HCT116 (cell line): ENCODE measurements around the gene FAM180A. TPM values are rescaled to one million over a fixed set of nuclear protein-coding genes. Genes with fewer than 3 reads are reported as not detected.

Experiments
- ATAC-seq: fragments of 200-7000 bp; cut with Tn5 transposase; 2 replicates; pipeline ENCODE4 v1.9.1; 2020; ENCODE audit warnings: mild to moderate bottlenecking, moderate library complexity
- BruUV-seq: library from RNA; stranded (reverse); fragments of 400-500 nt; replicated peaks from 2 replicates; lab custom pipeline; 2021; lab: Mats Ljungman, UMichigan
- CTCF ChIA-PET: fragments of 300-600 bp; sonication (Branson Sonifier 250); formaldehyde crosslinking; loops from one replicate; lab custom pipeline; 2021; ENCODE audit warnings: antibody characterized with exemption; lab: Charles Lee
- POLR2A ChIA-PET: fragments of 300-600, 350-600 bp; sonication (Branson Sonifier 250); formaldehyde crosslinking; loops from one replicate; lab custom pipeline; 2021; ENCODE audit warnings: antibody characterized with exemption; lab: Charles Lee
- RAD21 ChIA-PET, 2 experiments: fragments of 300-600 bp; sonication (Branson Sonifier 250); formaldehyde crosslinking; loops; one replicate each; lab custom pipeline; 2023; ENCODE audit warnings: low total read pairs in 2 of 2; ENCODE audit not compliant: uncharacterized antibody in 2 of 2, unreplicated experiment in 2 of 2, low non-redundant PET in 1 of 2; lab: Charles Lee
- DNase-seq: peaks from one replicate; pipeline ENCODE4 v3.0.0-alpha.2; 2010; ENCODE audit warnings: low read depth, low spot score
- H2AFZ ChIP-seq: fragments of 200-600 bp; shearing (Covaris generic), sonication (generic); 2 replicates; pipeline ENCODE4 v1.6.1; 2017; ENCODE audit warnings: low read depth, mixed run types, mixed read lengths, antibody characterized with exemption, low read length; ENCODE audit not compliant: poor library complexity, severe bottlenecking
- H3K27ac ChIP-seq: 2 replicates; pipeline ENCODE4 v1.5.1; 2012; ENCODE audit warnings: low read depth, low read length
- H3K27me3 ChIP-seq: fragments of 200-600 bp; sonication (generic); 2 replicates; pipeline ENCODE4 v1.6.1; 2016; ENCODE audit warnings: mixed run types, low read length, mixed read lengths; ENCODE audit not compliant: insufficient read depth
- H3K36me3 ChIP-seq, 2 experiments: fragments of 200-500 bp in 1 of 2; fragments of 200-600 bp in 1 of 2; sonication (Bioruptor generic) in 1 of 2; sonication (generic) in 1 of 2; 2 replicates each; pipeline versions ENCODE4 v1.5.1 to v1.6.1; 2014 to 2016; ENCODE audit warnings: low read length in 2 of 2, inconsistent platforms in 1 of 2, mixed read lengths in 1 of 2, mixed run types in 1 of 2; ENCODE audit not compliant: insufficient read depth in 2 of 2, control insufficient read depth in 1 of 2
- H3K4me1 ChIP-seq, 2 experiments: fragments of 200-600 bp in 1 of 2; sonication (generic) in 1 of 2; 2 replicates each; pipeline versions ENCODE4 v1.5.1 to v1.6.1; 2012 to 2017; ENCODE audit warnings: low read length in 2 of 2, inconsistent platforms in 1 of 2, mild to moderate bottlenecking in 1 of 2, mixed read lengths in 1 of 2, mixed run types in 1 of 2, moderate library complexity in 1 of 2; ENCODE audit not compliant: insufficient read depth in 2 of 2, control insufficient read depth in 1 of 2
- H3K4me2 ChIP-seq: fragments of 200-600 bp; sonication (generic); 2 replicates; pipeline ENCODE4 v1.6.1; 2017; ENCODE audit warnings: mixed run types, low read length, mixed read lengths
- H3K4me3 ChIP-seq, 2 experiments: fragments of 200-600 bp in 1 of 2; sonication (generic) in 1 of 2; replicated peaks in 1 of 2; 2 replicates each; pipeline ENCODE4 v1.5.1; 2011 to 2016; ENCODE audit warnings: low read length in 2 of 2, control low read depth in 1 of 2, low read depth in 1 of 2, mild to moderate bottlenecking in 1 of 2, mixed read lengths in 1 of 2, mixed run types in 1 of 2
- H3K79me2 ChIP-seq: fragments of 200-600 bp; sonication (generic); 2 replicates; pipeline ENCODE4 v1.6.1; 2017; ENCODE audit warnings: mild to moderate bottlenecking, mixed run types, low read length, moderate library complexity, mixed read lengths; ENCODE audit not compliant: insufficient read depth
- H3K9ac ChIP-seq: fragments of 200-600 bp; sonication (generic); 2 replicates; pipeline ENCODE4 v1.6.1; 2016; ENCODE audit warnings: low read length, mixed read lengths
- H3K9me2 ChIP-seq: fragments of 200-600 bp; sonication (generic), shearing (Covaris generic); 2 replicates; pipeline ENCODE4 v1.6.1; 2017; ENCODE audit warnings: mixed run types, mild to moderate bottlenecking, moderate library complexity; ENCODE audit not compliant: insufficient read depth
- H3K9me3 ChIP-seq, 2 experiments: fragments of 200-500 bp in 1 of 2; fragments of 200-600 bp in 1 of 2; sonication (Bioruptor generic) in 1 of 2; sonication (generic) in 1 of 2; 2 replicates each; pipeline ENCODE4 v1.6.1; 2014 to 2017; ENCODE audit warnings: low read length in 2 of 2, mixed read lengths in 2 of 2, inconsistent platforms in 1 of 2, low read depth in 1 of 2, mild to moderate bottlenecking in 1 of 2, mixed run types in 1 of 2, moderate library complexity in 1 of 2; ENCODE audit not compliant: control insufficient read depth in 1 of 2, insufficient read depth in 1 of 2
- H4K20me1 ChIP-seq: fragments of 200-600 bp; sonication (generic), shearing (Covaris generic); 2 replicates; pipeline ENCODE4 v1.6.1; 2017; ENCODE audit warnings: mixed run types, mild to moderate bottlenecking, moderate library complexity; ENCODE audit not compliant: insufficient read depth
- ATF3 ChIP-seq: IDR thresholded peaks from 2 replicates; pipeline ENCODE4 v1.6.1; 2012
- CBX3 ChIP-seq: IDR thresholded peaks from 2 replicates; pipeline ENCODE4 v1.6.1; 2012; ENCODE audit warnings: low read depth
- CEBPB ChIP-seq: IDR thresholded peaks from 2 replicates; pipeline ENCODE4 v1.6.1; 2012; ENCODE audit warnings: low read depth
- EGR1 ChIP-seq: IDR thresholded peaks from 2 replicates; pipeline ENCODE4 v1.6.1; 2012; ENCODE audit warnings: low read depth
- ELF1 ChIP-seq: IDR thresholded peaks from 2 replicates; pipeline ENCODE4 v1.6.1; 2012; ENCODE audit warnings: low read depth, borderline replicate concordance
- EZH2 ChIP-seq: fragments of 200-600 bp; sonication (generic); IDR thresholded peaks from 2 replicates; pipeline ENCODE4 v1.6.1; 2017; ENCODE audit warnings: antibody characterized with exemption, mixed run types
- FOSL1 ChIP-seq: IDR thresholded peaks from 2 replicates; pipeline ENCODE4 v1.6.1; 2012; ENCODE audit warnings: low read depth
- JUND ChIP-seq: IDR thresholded peaks from 2 replicates; pipeline ENCODE4 v1.6.1; 2012
- POLR2A ChIP-seq: IDR thresholded peaks from 2 replicates; pipeline ENCODE4 v1.7.0; 2011; ENCODE audit warnings: borderline replicate concordance; ENCODE audit not compliant: insufficient read depth, insufficient read length; ENCODE audit errors: extremely low read depth
- POLR2AphosphoS5 ChIP-seq: IDR thresholded peaks from 2 replicates; pipeline ENCODE4 v1.6.1; 2011; ENCODE audit warnings: mild to moderate bottlenecking, low read depth, low read length, moderate library complexity
- RAD21 ChIP-seq: IDR thresholded peaks from 2 replicates; pipeline ENCODE4 v1.6.1; 2012; ENCODE audit warnings: low read depth, mild to moderate bottlenecking
- SIN3A ChIP-seq: IDR thresholded peaks from 2 replicates; pipeline ENCODE4 v1.6.1; 2012; ENCODE audit warnings: low read depth
- SP1 ChIP-seq: IDR thresholded peaks from 2 replicates; pipeline ENCODE4 v1.6.1; 2012; ENCODE audit warnings: low read depth
- SRF ChIP-seq: IDR thresholded peaks from 2 replicates; pipeline ENCODE4 v1.6.1; 2012; ENCODE audit warnings: low read depth
- TCF7L2 ChIP-seq: IDR thresholded peaks from 2 replicates; pipeline ENCODE4 v1.7.0; 2011; ENCODE audit warnings: borderline replicate concordance, inconsistent platforms; ENCODE audit not compliant: insufficient read depth, insufficient read length; ENCODE audit errors: extremely low read depth
- YY1 ChIP-seq: IDR thresholded peaks from 2 replicates; pipeline ENCODE4 v1.6.1; 2011; ENCODE audit warnings: low read length, low read depth, moderate library complexity, mild to moderate bottlenecking; ENCODE audit not compliant: insufficient replicate concordance; ENCODE audit errors: extremely low read depth
- ZFX ChIP-seq: fragments of 450-650 bp; IDR thresholded peaks from 2 replicates; pipeline ENCODE4 v1.6.1; 2017
- ZNF274 ChIP-seq: fragments of 200-500 bp; sonication (Bioruptor generic); IDR thresholded peaks from 2 replicates; pipeline ENCODE4 v1.6.1; 2014; ENCODE audit warnings: mild to moderate bottlenecking, low read depth, low read length, inconsistent platforms
- intact Hi-C: fragments of 100-400 bp; cut with micrococcal nuclease; formaldehyde crosslinking; loops from 2 replicates; pipeline ENCODE4 v1.10.0; 2022
- total RNA-seq: library from RNA; stranded (reverse); gene quantifications from one replicate; pipeline ENCODE4 v1.2.1, GENCODE V29; 2021; ENCODE audit not compliant: unreplicated experiment

The FAM180A gene
- total RNA-seq, 1 experiment from 2014 or later = 0.59 TPM

- TF ChIP-seq FOSL1 = no peak
- TF ChIP-seq SIN3A = no peak
- no peak for TF ChIP-seq JUND
- TF ChIP-seq EZH2 = no peak
- TF ChIP-seq SRF = no peak
- TF ChIP-seq POLR2AphosphoS5 = no peak
Measured at GRCh38 chr7:135742371-135742770, 6.2 kb downstream of the FAM180A start (continued).

GRCh38 chr7:135741905-135742304, 6.7 kb downstream of the FAM180A start:
- H3K4me3 ChIP-seq = no peak overlapping the region
- H3K9me3 ChIP-seq = no peaks in the 10 kb centered on the region
- no peaks in the 10 kb centered on the region for H3K79me2 ChIP-seq
- H2AFZ ChIP-seq = no peak overlapping the region
- H3K27ac ChIP-seq = no peak overlapping the region
- H4K20me1 ChIP-seq = no peaks in the 10 kb centered on the region
- no peak for TF ChIP-seq SRF
- TF ChIP-seq POLR2A = no peak
- TF ChIP-seq CEBPB = no peak
- no peak for TF ChIP-seq SIN3A
- TF ChIP-seq ATF3 = no peak
- TF ChIP-seq CBX3 = no peak
- no peak for TF ChIP-seq YY1
- no peak for TF ChIP-seq ELF1
- no peak for TF ChIP-seq JUND
- TF ChIP-seq SP1 = no peak
- TF ChIP-seq ZNF274 = no peak
- no peak for TF ChIP-seq EGR1
- no peak for TF ChIP-seq TCF7L2
- TF ChIP-seq RAD21 = no peak
- TF ChIP-seq ZFX = no peak
- no peak for ATAC-seq
- intact Hi-C loops = no loop called here
- ChIA-PET CTCF (no interaction called here), POLR2A (no interaction called here), RAD21 (interaction anchor here in 1 of 2 experiments (0.7 kb wide), 1 partner anchor 14 kb away, joined by 3 read pairs; the partner anchor contains the start of gene SLC13A4)
- peaks cover 25 to 49% of the 10 kb centered on the region in 2 experiments for H3K4me1 ChIP-seq
- BruUV-seq = no TSS peak
- no peak overlapping the region for H3K9ac ChIP-seq
- H3K4me2 ChIP-seq = no peak overlapping the region
- H3K9me2 ChIP-seq = no peaks in the 10 kb centered on the region
- H3K36me3 ChIP-seq = no peaks in the 10 kb centered on the region
- no peak for DNase-seq
- H3K27me3 ChIP-seq = no peaks in the 10 kb centered on the region
